Ishikawa (cell line): ENCODE measurements around the gene FKBP2.

Source experiments
- CEBPB ChIP-seq: IDR thresholded peaks from 2 replicates; pipeline ENCODE4 v1.6.1; 2012
- CREB1 ChIP-seq: IDR thresholded peaks from 2 replicates; pipeline ENCODE4 v1.6.1; 2012; ENCODE audit warnings: low read depth
- EGR1 ChIP-seq: IDR thresholded peaks from 2 replicates; pipeline ENCODE4 v1.6.1; 2012
- EP300 ChIP-seq: IDR thresholded peaks from 2 replicates; pipeline ENCODE4 v1.6.1; 2012; ENCODE audit warnings: borderline replicate concordance
- FOXM1 ChIP-seq: IDR thresholded peaks from 2 replicates; pipeline ENCODE4 v1.6.1; 2012; ENCODE audit warnings: low read depth, borderline replicate concordance
- NFIC ChIP-seq: IDR thresholded peaks from 2 replicates; pipeline ENCODE4 v1.6.1; 2012
- RAD21 ChIP-seq: IDR thresholded peaks from 2 replicates; pipeline ENCODE4 v1.6.1; 2012; ENCODE audit warnings: low read depth
- REST ChIP-seq: IDR thresholded peaks from 2 replicates; pipeline ENCODE4 v1.6.1; 2012; ENCODE audit warnings: low read depth, mild to moderate bottlenecking
- TAF1 ChIP-seq: IDR thresholded peaks from 2 replicates; pipeline ENCODE4 v1.6.1; 2012; ENCODE audit warnings: low read depth, mild to moderate bottlenecking
- TCF12 ChIP-seq: IDR thresholded peaks from 2 replicates; pipeline ENCODE4 v1.6.1; 2012; ENCODE audit warnings: low read depth
- TEAD4 ChIP-seq: IDR thresholded peaks from 2 replicates; pipeline ENCODE4 v1.6.1; 2012
- USF1 ChIP-seq: IDR thresholded peaks from 2 replicates; pipeline ENCODE4 v1.6.1; 2012
- YY1 ChIP-seq: IDR thresholded peaks from 2 replicates; pipeline ENCODE4 v1.6.1; 2012; ENCODE audit warnings: low read depth
- ZBTB7A ChIP-seq: IDR thresholded peaks from 2 replicates; pipeline ENCODE4 v1.6.1; 2012; ENCODE audit warnings: low read depth
- TF ChIP-seq, protein P1 (sequence below): IDR thresholded peaks from 2 replicates; pipeline ENCODE4 v1.6.1; 2012

The FKBP2 gene

GRCh38 chr11:64249038-64249437 is 8.1 kb downstream of the FKBP2 start:
- TF ChIP-seq FOXM1 (no peak), EGR1 (no peak), REST (no peak), YY1 (no peak), TAF1 (no peak), CREB1 (no peak), NFIC (no peak), USF1 (no peak), TCF12 (no peak), ZBTB7A (no peak), CEBPB (no peak), EP300 (no peak), RAD21 (no peak), TEAD4 (no peak)
- TF ChIP-seq, protein P1, sequence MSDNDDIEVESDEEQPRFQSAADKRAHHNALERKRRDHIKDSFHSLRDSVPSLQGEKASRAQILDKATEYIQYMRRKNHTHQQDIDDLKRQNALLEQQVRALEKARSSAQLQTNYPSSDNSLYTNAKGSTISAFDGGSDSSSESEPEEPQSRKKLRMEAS = no peak

DNA sequence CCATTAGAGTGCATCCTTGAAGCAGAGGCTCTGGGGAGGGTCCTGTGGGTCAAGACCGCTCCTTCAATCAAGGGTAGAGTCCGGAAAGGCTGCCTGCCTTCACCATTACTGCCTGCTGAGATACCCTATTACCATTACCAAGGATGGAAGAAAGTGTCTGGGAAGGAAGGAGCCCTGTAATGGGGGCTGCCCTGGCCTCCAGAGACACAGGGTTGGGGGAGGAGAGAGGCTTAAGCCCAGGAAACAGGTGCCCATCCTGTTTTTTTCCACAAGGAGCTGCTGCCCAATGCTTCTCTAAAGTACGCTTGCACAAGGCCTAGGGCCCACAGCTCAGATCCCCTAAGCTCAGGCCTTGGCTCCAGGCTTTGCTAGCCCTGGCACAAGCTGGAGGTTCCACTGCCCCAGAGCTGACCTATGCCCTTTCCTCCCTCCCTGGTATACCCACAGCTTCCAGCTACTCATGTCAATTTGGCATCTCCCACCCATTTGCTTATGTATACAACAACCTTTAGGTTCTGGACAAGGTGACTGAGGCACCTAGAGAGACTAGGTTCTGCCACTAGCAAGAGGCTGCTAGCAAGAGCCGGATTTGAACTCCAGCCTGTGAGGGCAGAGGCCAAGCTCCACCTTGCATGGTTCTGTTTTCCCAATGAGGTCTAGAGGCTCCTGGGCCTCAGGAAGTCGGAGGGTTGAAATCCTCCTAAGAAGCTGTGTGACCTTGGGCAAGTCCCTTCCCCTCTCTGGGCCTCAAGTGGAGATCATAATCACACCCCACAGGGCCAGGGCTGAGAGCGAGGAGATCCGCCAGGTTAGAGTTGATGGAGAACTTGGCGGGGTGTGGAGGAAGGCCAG is 8.9 kb downstream of the FKBP2 start:
- no peak for TF ChIP-seq CEBPB
- no peak for TF ChIP-seq TCF12
- no peak for TF ChIP-seq REST
- TF ChIP-seq, protein P1 = no peak
- TF ChIP-seq USF1 = no peak
- no peak for TF ChIP-seq ZBTB7A
- TF ChIP-seq EGR1 = no peak
- TF ChIP-seq NFIC = no peak
- no peak for TF ChIP-seq CREB1
- TF ChIP-seq FOXM1 = no peak

- TF ChIP-seq TEAD4 = no peak
- TF ChIP-seq REST = no peak
- TF ChIP-seq FOXM1 = no peak
- no peak for TF ChIP-seq EGR1
- TF ChIP-seq CEBPB = no peak
- TF ChIP-seq, protein P1 = no peak
- TF ChIP-seq TCF12 = no peak
- TF ChIP-seq NFIC = no peak
Observed at GRCh38 chr11:64250415-64251015, 9.6 kb downstream of the FKBP2 start.
